GM23338 (cell line): ENCODE data around the gene CRYBG2. TPM values are rescaled to one million over a fixed set of nuclear protein-coding genes. Genes with fewer than 3 reads are reported as not detected.

Source experiments
- ATAC-seq: fragments of 200-7000 bp; cut with Tn5 transposase; 3 replicates; pipeline ENCODE4 v1.9.1; 2020
- DNase-seq: peaks from one replicate; pipeline ENCODE4 v3.0.0-alpha.2; 2015; ENCODE audit warnings: low spot score
- H2AFZ ChIP-seq: fragments of 200-600 bp; sonication (generic); 2 replicates; pipeline ENCODE4 v1.8.0; 2016; ENCODE audit warnings: antibody characterized with exemption, mild to moderate bottlenecking, moderate library complexity
- H3F3A ChIP-seq: fragments of 200-600 bp; sonication (generic); replicated peaks from 2 replicates; pipeline ENCODE4 v1.8.0; 2017; ENCODE audit warnings: antibody characterized with exemption, mixed run types, low read depth
- H3K27ac ChIP-seq: fragments of 200-600 bp; sonication (generic); 2 replicates; pipeline ENCODE4 v1.6.1; 2016; ENCODE audit warnings: low read depth
- H3K27me3 ChIP-seq: fragments of 200-600 bp; sonication (generic); 2 replicates; pipeline ENCODE4 v1.8.0; 2016; ENCODE audit warnings: mild to moderate bottlenecking, mixed run types, moderate library complexity; ENCODE audit not compliant: insufficient read depth
- H3K36me3 ChIP-seq: fragments of 200-600 bp; sonication (generic); 2 replicates; pipeline ENCODE4 v1.8.0; 2016; ENCODE audit warnings: mild to moderate bottlenecking; ENCODE audit not compliant: insufficient read depth
- H3K4me1 ChIP-seq: fragments of 200-600 bp; sonication (generic); 2 replicates; pipeline ENCODE4 v1.8.0; 2016; ENCODE audit warnings: mild to moderate bottlenecking, moderate library complexity; ENCODE audit not compliant: insufficient read depth
- H3K4me2 ChIP-seq: fragments of 200-600 bp; sonication (generic); 2 replicates; pipeline ENCODE4 v1.7.1; 2017; ENCODE audit warnings: mixed run types
- H3K4me3 ChIP-seq: fragments of 200-600 bp; sonication (generic); 2 replicates; pipeline ENCODE4 v1.6.1; 2016; ENCODE audit warnings: mixed run types
- H3K79me2 ChIP-seq: fragments of 200-600 bp; sonication (generic); replicated peaks from 2 replicates; pipeline ENCODE4 v1.8.0; 2017; ENCODE audit warnings: mild to moderate bottlenecking; ENCODE audit not compliant: insufficient read depth
- H3K9me2 ChIP-seq: fragments of 200-600 bp; sonication (generic); 2 replicates; pipeline ENCODE4 v1.8.0; 2017; ENCODE audit not compliant: insufficient read depth
- H4K20me1 ChIP-seq: fragments of 200-600 bp; sonication (generic); replicated peaks from 2 replicates; pipeline ENCODE4 v1.8.0; 2017; ENCODE audit warnings: mild to moderate bottlenecking; ENCODE audit not compliant: insufficient read depth
- H3K27ac Mint-ChIP-seq: 2 replicates; pipeline ENCODE4 v1.8.0; 2020; ENCODE audit warnings: inconsistent platforms, mild to moderate bottlenecking, moderate library complexity, mixed read lengths
- H3K27me3 Mint-ChIP-seq: 3 replicates; pipeline ENCODE4 v1.8.0; 2022; ENCODE audit warnings: low read depth, mild to moderate bottlenecking, moderate library complexity, mixed read lengths, inconsistent platforms; ENCODE audit not compliant: insufficient read depth, poor library complexity
- H3K36me3 Mint-ChIP-seq: 3 replicates; pipeline ENCODE4 v1.8.0; 2021; ENCODE audit warnings: low read depth, mild to moderate bottlenecking, inconsistent platforms, moderate library complexity, mixed read lengths
- H3K4me1 Mint-ChIP-seq: 3 replicates; pipeline ENCODE4 v1.8.0; 2020; ENCODE audit warnings: mild to moderate bottlenecking, inconsistent platforms, mixed read lengths
- H3K4me3 Mint-ChIP-seq: 3 replicates; pipeline ENCODE4 v1.8.0; 2021; ENCODE audit warnings: moderate library complexity, mild to moderate bottlenecking, inconsistent platforms, mixed read lengths
- H3K9me3 Mint-ChIP-seq: 3 replicates; pipeline ENCODE4 v1.8.0; 2020; ENCODE audit warnings: moderate library complexity, mild to moderate bottlenecking, inconsistent platforms, mixed read lengths
- CREB1 ChIP-seq: fragments of 250-450 bp; sonication (Bioruptor Pico); IDR thresholded peaks from 2 replicates; pipeline ENCODE4 v1.5.0; 2020; ENCODE audit warnings: low read depth, mild to moderate bottlenecking, moderate library complexity
- EZH2 ChIP-seq: fragments of 200-600 bp; sonication (generic); IDR thresholded peaks from one replicate; pipeline ENCODE4 v1.8.0; 2017; ENCODE audit warnings: antibody characterized with exemption, mild to moderate bottlenecking, low read depth; ENCODE audit not compliant: unreplicated experiment
- EZH2phosphoT487 ChIP-seq: fragments of 200-600 bp; sonication (generic); IDR thresholded peaks from one replicate; pipeline ENCODE4 v1.8.1; 2018; ENCODE audit warnings: antibody characterized with exemption; ENCODE audit not compliant: unreplicated experiment
- JUNB ChIP-seq: IDR thresholded peaks from one replicate; pipeline ENCODE4 v1.6.1; 2016; ENCODE audit warnings: antibody characterized with exemption; ENCODE audit not compliant: unreplicated experiment
- NANOG ChIP-seq: IDR thresholded peaks from 2 replicates; pipeline ENCODE4 v1.6.1; 2016; ENCODE audit warnings: antibody characterized with exemption, borderline replicate concordance
- POLR2AphosphoS5 ChIP-seq: IDR thresholded peaks from 2 replicates; pipeline ENCODE4 v1.6.1; 2016; ENCODE audit warnings: antibody characterized with exemption, low read depth
- STAT1 ChIP-seq: IDR thresholded peaks from one replicate; pipeline ENCODE4 v1.6.1; 2016; ENCODE audit warnings: antibody characterized with exemption; ENCODE audit not compliant: unreplicated experiment
- ZNF114 ChIP-seq: fragments of 250-450 bp; sonication (Bioruptor Pico); IDR thresholded peaks from 2 replicates; pipeline ENCODE4 v1.5.0; 2020; ENCODE audit warnings: mild to moderate bottlenecking, moderate library complexity
- ZNF331 ChIP-seq: fragments of 250-450 bp; sonication (Bioruptor Pico); IDR thresholded peaks from 2 replicates; pipeline ENCODE4 v1.5.0; 2020; ENCODE audit warnings: low read depth, mild to moderate bottlenecking, moderate library complexity
- polyA plus RNA-seq: library from polyadenylated mRNA; unstranded; fragments of >200 nt; fragmentation: Nextera tagmentation; extraction: Ambion mirVana; gene quantifications from 2 replicates; pipeline ENCODE4 v1.2.1, GENCODE V29; 2016
- total RNA-seq: library from RNA; depleted of rRNA; stranded (reverse); fragments of >200 nt; shearing (Covaris generic); gene quantifications from 2 replicates; pipeline ENCODE4 v1.2.3, GENCODE V29; 2014
- TF ChIP-seq, protein P1 (sequence below), 2 experiments: fragments of 200-600 bp in 1 of 2; sonication (generic) in 1 of 2; conservative IDR thresholded peaks; 2 replicates each; pipeline versions ENCODE4 v1.5.1 to v1.6.1; 2016 to 2017; ENCODE audit warnings: antibody characterized with exemption in 2 of 2, low read depth in 2 of 2, mild to moderate bottlenecking in 2 of 2, moderate library complexity in 1 of 2
- TF ChIP-seq, protein P2 (sequence below): fragments of 250-450 bp; sonication (Bioruptor Pico); IDR thresholded peaks from 2 replicates; pipeline ENCODE4 v1.5.0; 2020; ENCODE audit warnings: mild to moderate bottlenecking, moderate library complexity
- TF ChIP-seq, protein P3 (sequence below): IDR thresholded peaks from 2 replicates; pipeline ENCODE4 v1.6.1; 2016; ENCODE audit warnings: antibody characterized with exemption
- TF ChIP-seq, protein P4 (sequence below): IDR thresholded peaks from one replicate; pipeline ENCODE4 v1.6.1; 2018; ENCODE audit warnings: antibody characterized with exemption; ENCODE audit not compliant: unreplicated experiment

The CRYBG2 gene
- total and polyA plus RNA-seq, 2 experiments from 2014 or later, result 17.6 to 18.4 TPM

DNA sequence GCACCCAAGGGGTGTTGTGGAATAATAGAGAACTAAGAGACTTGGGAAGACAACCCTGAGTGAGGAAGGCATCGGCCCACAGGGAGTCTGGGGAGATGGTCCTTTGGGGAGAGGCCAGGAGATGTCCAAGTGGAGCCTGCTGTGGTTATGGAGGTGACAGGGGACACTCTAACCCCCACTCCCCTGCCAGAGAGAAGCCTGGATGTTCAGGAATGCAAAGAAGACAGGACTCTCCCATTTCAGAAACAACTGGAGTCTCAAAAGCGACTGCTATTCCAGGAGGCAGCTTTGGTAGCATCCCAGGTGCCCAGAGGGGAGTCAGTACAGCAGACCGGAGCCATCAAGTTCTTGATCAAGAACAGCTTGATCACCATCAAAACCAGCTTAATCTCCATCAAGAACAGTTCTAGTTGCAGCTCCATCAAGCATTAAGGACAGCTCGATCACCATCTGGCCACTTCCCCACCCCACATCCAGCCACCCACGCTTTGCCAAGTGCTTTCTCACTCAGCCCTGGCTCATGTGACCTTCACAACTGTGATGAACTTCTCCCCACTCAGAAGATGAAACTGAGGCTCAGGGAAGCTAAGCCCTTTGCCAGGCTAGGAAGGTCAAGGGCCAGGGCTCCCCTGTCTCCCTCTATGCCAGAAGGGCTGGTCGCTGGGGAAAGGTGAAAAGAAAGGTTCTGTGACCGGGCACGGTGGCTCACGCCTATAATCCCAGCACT lies 35.4 kb downstream of the CRYBG2 start:
- H3K4me1 Mint-ChIP-seq, result peaks cover 32% of the 10 kb centered on the region
- Histone ChIP-seq H3K9me2 (no peaks in the 10 kb centered on the region), H4K20me1 (no peaks in the 10 kb centered on the region), H3K27me3 (no peaks in the 10 kb centered on the region), H3K36me3 (no peaks in the 10 kb centered on the region), H3F3A (peaks cover 9% of the 10 kb centered on the region; the same call in 1 of the 2 replicates), H3K79me2 (no peaks in the 10 kb centered on the region), H3K4me3 (no peak overlapping the region), H3K27ac (peak overlapping the region; percentile 74), H3K4me2 (peak overlapping the region; percentile 68), H3K4me1 (peaks cover 29% of the 10 kb centered on the region), H2AFZ (no peak overlapping the region)
- H3K9me3 Mint-ChIP-seq, result no peaks in the 10 kb centered on the region; the same call in 2 of the 3 replicates
- TF ChIP-seq EZH2phosphoT487 (no peak), NANOG (no peak), JUNB (no peak), POLR2AphosphoS5 (no peak), ZNF114 (CRISPR knock-in tag) (no peak), ZNF331 (no peak), CREB1 (no peak), EZH2 (no peak), STAT1 (no peak)
- TF ChIP-seq, protein P1, sequence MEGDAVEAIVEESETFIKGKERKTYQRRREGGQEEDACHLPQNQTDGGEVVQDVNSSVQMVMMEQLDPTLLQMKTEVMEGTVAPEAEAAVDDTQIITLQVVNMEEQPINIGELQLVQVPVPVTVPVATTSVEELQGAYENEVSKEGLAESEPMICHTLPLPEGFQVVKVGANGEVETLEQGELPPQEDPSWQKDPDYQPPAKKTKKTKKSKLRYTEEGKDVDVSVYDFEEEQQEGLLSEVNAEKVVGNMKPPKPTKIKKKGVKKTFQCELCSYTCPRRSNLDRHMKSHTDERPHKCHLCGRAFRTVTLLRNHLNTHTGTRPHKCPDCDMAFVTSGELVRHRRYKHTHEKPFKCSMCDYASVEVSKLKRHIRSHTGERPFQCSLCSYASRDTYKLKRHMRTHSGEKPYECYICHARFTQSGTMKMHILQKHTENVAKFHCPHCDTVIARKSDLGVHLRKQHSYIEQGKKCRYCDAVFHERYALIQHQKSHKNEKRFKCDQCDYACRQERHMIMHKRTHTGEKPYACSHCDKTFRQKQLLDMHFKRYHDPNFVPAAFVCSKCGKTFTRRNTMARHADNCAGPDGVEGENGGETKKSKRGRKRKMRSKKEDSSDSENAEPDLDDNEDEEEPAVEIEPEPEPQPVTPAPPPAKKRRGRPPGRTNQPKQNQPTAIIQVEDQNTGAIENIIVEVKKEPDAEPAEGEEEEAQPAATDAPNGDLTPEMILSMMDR (conservative IDR thresholded peaks at IDR 0.05; ENCODE audit: low read depth in 2 of 2), result no peak
- TF ChIP-seq, protein P2, sequence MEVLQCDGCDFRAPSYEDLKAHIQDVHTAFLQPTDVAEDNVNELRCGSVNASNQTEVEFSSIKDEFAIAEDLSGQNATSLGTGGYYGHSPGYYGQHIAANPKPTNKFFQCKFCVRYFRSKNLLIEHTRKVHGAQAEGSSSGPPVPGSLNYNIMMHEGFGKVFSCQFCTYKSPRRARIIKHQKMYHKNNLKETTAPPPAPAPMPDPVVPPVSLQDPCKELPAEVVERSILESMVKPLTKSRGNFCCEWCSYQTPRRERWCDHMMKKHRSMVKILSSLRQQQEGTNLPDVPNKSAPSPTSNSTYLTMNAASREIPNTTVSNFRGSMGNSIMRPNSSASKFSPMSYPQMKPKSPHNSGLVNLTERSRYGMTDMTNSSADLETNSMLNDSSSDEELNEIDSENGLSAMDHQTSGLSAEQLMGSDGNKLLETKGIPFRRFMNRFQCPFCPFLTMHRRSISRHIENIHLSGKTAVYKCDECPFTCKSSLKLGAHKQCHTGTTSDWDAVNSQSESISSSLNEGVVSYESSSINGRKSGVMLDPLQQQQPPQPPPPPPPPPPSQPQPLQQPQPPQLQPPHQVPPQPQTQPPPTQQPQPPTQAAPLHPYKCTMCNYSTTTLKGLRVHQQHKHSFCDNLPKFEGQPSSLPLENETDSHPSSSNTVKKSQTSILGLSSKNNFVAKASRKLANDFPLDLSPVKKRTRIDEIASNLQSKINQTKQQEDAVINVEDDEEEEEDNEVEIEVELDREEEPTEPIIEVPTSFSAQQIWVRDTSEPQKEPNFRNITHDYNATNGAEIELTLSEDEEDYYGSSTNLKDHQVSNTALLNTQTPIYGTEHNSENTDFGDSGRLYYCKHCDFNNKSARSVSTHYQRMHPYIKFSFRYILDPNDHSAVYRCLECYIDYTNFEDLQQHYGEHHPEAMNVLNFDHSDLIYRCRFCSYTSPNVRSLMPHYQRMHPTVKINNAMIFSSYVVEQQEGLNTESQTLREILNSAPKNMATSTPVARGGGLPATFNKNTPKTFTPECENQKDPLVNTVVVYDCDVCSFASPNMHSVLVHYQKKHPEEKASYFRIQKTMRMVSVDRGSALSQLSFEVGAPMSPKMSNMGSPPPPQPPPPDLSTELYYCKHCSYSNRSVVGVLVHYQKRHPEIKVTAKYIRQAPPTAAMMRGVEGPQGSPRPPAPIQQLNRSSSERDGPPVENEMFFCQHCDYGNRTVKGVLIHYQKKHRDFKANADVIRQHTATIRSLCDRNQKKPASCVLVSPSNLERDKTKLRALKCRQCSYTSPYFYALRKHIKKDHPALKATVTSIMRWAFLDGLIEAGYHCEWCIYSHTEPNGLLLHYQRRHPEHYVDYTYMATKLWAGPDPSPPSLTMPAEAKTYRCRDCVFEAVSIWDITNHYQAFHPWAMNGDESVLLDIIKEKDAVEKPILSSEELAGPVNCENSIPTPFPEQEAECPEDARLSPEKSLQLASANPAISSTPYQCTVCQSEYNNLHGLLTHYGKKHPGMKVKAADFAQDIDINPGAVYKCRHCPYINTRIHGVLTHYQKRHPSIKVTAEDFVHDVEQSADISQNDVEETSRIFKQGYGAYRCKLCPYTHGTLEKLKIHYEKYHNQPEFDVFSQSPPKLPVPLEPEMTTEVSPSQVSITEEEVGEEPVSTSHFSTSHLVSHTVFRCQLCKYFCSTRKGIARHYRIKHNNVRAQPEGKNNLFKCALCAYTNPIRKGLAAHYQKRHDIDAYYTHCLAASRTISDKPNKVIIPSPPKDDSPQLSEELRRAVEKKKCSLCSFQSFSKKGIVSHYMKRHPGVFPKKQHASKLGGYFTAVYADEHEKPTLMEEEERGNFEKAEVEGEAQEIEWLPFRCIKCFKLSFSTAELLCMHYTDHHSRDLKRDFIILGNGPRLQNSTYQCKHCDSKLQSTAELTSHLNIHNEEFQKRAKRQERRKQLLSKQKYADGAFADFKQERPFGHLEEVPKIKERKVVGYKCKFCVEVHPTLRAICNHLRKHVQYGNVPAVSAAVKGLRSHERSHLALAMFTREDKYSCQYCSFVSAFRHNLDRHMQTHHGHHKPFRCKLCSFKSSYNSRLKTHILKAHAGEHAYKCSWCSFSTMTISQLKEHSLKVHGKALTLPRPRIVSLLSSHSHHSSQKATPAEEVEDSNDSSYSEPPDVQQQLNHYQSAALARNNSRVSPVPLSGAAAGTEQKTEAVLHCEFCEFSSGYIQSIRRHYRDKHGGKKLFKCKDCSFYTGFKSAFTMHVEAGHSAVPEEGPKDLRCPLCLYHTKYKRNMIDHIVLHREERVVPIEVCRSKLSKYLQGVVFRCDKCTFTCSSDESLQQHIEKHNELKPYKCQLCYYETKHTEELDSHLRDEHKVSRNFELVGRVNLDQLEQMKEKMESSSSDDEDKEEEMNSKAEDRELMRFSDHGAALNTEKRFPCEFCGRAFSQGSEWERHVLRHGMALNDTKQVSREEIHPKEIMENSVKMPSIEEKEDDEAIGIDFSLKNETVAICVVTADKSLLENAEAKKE, result no peak
- TF ChIP-seq, protein P3, sequence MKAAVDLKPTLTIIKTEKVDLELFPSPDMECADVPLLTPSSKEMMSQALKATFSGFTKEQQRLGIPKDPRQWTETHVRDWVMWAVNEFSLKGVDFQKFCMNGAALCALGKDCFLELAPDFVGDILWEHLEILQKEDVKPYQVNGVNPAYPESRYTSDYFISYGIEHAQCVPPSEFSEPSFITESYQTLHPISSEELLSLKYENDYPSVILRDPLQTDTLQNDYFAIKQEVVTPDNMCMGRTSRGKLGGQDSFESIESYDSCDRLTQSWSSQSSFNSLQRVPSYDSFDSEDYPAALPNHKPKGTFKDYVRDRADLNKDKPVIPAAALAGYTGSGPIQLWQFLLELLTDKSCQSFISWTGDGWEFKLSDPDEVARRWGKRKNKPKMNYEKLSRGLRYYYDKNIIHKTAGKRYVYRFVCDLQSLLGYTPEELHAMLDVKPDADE, result no peak
- TF ChIP-seq, protein P4, sequence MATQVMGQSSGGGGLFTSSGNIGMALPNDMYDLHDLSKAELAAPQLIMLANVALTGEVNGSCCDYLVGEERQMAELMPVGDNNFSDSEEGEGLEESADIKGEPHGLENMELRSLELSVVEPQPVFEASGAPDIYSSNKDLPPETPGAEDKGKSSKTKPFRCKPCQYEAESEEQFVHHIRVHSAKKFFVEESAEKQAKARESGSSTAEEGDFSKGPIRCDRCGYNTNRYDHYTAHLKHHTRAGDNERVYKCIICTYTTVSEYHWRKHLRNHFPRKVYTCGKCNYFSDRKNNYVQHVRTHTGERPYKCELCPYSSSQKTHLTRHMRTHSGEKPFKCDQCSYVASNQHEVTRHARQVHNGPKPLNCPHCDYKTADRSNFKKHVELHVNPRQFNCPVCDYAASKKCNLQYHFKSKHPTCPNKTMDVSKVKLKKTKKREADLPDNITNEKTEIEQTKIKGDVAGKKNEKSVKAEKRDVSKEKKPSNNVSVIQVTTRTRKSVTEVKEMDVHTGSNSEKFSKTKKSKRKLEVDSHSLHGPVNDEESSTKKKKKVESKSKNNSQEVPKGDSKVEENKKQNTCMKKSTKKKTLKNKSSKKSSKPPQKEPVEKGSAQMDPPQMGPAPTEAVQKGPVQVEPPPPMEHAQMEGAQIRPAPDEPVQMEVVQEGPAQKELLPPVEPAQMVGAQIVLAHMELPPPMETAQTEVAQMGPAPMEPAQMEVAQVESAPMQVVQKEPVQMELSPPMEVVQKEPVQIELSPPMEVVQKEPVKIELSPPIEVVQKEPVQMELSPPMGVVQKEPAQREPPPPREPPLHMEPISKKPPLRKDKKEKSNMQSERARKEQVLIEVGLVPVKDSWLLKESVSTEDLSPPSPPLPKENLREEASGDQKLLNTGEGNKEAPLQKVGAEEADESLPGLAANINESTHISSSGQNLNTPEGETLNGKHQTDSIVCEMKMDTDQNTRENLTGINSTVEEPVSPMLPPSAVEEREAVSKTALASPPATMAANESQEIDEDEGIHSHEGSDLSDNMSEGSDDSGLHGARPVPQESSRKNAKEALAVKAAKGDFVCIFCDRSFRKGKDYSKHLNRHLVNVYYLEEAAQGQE, result no peak
- H3K27ac Mint-ChIP-seq, result no peak overlapping the region
- peaks cover 16% of the 10 kb centered on the region for H3K36me3 Mint-ChIP-seq
- no peak for DNase-seq
- no peak overlapping the region; the same call in 2 of the 3 replicates for H3K4me3 Mint-ChIP-seq
- ATAC-seq, result no peak
- peaks cover 11% of the 10 kb centered on the region for H3K27me3 Mint-ChIP-seq
